Hindlimb muscle (tissue), 1 donor: Measurements from ENCODE around the gene MAP1LC3A. TPM values are rescaled to one million over a fixed set of nuclear protein-coding genes. Genes with fewer than 3 reads are reported as not detected.

ENCODE experiments used
- DNase-seq: peaks from one replicate; pipeline ENCODE4 v3.0.0-alpha.2; 2013
- polyA plus RNA-seq: library from polyadenylated mRNA; unstranded; fragments of 120-200 nt; gene quantifications from one replicate; pipeline ENCODE4 v1.2.1, GENCODE V29; 2013; ENCODE audit not compliant: insufficient read length

The MAP1LC3A gene
- polyA plus RNA-seq, 1 donor = 23.0 TPM

DNA sequence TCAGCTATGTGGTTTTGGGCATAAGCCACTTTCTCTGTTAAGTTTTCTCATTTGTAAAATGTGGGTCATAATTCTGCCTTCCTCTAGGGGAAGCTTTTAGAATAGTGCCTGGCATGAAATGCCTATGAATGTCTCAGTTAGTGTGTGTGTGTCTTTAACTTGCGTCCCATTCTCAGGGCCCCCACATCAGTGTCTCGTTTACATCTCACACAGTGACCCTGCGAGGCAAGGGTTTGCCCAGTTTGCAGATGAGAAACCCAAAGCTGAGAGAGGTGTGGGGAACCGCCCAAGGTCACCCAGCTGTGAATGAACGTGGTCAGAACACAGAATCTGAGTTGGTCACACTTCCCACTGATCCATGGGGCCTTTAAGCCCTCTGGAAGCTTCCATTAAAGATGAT is 28.2 kb upstream of the MAP1LC3A start:
- no peak for DNase-seq

DNA sequence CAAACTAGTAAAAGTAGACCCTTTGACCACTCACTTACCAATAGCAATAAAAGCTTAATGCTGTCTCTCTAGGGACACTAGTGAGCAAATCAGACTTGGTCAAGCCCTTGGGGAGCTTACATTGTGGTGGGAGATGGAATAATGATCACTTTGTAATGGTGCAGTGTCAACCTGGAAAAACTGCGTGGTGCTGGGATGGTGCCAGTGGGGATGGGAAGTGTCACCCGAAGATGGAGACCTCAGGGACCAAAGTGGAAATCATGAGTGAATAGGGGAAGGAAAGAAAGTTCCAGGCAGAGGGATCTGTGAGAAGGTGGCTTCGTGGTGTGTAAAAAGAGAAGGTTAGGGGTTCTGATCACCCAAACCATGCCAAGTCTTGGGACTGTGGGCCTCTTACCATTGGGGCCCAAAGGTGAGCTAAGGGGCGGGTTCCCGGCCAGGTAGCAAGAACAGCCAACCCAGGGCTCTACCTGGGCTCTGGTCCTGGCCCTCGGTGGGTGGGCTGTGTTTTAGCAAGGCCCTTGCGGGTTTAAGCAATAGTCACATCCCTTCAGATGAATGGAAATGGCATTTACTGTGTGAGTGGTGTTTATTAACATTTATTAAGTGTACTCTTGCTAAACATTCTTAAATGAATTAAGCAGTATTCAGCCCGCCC is 26.8 kb upstream of the MAP1LC3A start:
- DNase-seq = no peak

DNA sequence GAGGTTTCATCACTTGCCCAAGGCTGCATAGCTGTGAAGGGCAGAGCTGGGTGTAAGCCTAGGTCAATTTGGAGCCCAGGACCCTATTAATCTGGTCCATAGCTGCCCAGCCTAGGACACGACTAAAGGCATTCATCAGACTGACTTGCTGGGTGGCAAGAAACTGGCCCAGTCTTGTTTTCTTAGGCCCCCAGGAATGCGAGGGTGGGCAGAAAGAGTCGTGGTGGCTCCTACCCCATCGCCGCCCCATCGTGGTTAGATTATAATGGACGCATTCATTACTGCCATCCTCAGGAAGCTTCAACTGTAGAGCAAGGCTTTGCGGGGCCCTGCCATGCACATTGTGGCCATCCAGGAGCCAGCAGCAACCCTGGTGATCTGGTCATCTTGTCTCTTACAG is 26.2 kb upstream of the MAP1LC3A start:
- DNase-seq = no peak

DNA sequence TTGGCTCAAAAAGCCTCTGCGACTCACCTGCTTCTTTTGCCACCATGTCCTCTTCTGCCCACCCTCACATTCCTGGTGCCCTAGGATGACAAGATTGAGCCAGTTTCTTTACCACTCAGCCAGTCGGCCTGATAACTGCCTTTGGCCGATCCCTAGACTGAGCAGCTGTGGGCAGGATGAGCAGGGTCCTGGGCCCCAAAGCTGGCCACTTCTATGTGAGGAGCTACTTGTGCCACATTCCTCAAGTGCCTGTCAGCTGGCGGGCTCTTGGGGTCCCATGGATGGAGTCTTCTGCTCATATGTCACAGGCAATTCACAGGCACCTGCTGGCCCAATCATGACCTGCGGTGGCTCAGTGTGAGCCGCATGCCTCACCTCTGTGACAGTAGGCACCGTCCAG is 25.8 kb upstream of the MAP1LC3A start:
- no peak for DNase-seq

DNA sequence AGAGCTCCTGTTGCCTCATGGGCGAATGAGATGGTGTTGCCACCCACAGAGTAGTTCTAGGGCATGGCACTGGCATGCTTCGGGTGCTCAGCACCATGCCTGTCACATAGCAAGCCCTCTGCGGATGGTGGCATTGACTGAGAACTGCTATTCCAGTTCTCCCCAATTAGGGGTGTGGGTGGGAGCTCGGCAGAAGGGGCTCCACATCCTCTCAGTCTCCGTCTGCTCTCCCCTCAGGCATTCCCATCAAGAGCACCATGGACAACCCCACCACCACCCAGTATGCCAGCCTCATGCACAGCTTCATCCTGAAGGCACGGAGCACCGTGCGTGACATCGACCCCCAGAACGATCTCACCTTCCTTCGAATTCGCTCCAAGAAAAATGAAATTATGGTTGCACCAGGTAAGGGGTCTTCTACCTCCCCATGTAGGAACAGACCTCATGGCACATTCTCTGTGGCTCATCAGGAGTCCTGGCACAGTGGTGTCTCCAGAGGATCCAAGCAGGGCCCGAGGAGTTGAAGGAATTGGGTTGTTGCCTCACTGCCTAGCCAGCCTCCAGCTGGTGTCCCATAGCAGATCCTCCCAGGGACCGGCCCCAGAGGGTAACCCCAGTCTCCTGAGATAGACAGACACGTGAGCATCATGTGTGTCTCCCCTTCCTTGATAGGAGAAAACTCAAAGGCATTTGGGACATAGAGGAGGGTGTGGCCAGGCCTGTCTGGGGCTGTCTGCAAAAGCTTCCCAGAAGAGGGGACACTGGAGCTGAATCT is 23.9 kb upstream of the MAP1LC3A start:
- DNase-seq = no peak

DNA sequence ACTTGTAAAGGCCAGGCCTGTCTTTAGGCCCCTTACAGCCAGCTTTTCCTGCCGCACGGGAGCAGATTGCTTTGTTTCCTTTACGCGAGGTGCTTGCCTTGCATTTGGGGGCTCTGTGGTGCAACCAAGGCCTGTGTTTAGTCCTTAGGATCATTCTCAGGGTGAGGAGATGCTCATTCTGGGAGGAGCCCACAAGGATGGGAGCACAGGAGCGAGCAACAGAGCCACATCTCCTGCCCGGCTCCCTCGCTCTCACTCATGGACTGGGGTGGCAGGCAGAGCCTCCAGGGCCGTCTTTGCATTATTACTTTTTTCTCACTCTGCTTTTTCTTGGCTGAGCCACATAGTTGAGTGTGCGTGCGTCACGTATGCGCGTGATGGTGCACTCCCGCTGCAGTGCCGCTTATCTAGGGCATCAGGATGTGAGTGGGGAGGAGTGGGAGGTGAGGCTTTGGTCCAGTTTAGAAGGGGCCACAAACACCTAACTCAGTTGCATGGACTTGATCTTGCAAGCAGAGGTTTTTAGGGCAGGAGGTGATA is 23.1 kb upstream of the MAP1LC3A start:
- DNase-seq = no peak

DNA sequence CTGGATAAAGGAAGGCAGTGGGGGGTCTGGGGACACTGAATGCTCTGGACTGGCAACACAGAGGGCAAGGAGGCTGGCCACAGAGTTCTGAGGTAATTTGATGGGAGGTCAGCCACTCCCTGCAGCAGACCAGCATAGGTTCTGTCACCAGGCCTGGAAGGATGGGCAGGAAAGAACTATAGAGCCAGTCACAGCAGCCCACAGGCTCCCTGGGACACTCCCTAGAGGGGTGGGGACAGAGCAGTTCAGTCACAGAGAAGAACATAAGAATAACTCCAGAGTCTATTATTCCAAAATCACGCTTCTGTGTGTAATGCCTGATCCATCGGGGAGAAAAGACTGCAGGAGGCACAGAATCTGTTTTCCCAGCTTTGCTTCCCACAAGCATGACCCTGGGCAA is 22.7 kb upstream of the MAP1LC3A start:
- DNase-seq = no peak

DNA sequence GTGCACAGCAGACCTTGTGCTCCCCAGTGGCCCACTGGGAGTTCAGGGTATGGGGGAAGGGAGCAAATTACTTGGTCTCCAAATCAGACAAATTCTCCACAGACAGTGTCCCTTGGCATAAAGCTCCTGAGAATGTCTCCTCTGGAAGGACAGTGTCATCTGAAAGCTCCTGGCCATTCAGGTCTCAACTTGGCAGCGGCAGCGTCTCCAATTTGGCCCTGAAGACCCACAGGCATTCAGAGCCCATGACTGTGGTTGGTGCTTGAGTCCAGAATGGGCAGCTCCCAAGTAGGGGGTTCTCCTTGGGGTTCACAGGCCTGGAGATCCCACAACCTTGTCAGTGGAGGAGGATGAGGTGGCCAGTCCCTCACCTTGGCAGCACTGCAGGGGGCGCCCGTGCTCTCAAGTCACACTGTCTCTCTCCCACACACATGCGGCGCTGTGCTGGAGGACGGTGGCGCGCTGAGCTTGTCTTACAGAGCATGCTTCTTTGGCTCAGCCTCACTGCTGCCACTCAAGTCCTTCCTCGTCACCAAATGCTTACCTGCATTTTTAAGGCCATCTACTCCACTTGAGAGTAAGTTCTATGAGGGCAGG is 21.6 kb upstream of the MAP1LC3A start:
- DNase-seq = no peak

DNA sequence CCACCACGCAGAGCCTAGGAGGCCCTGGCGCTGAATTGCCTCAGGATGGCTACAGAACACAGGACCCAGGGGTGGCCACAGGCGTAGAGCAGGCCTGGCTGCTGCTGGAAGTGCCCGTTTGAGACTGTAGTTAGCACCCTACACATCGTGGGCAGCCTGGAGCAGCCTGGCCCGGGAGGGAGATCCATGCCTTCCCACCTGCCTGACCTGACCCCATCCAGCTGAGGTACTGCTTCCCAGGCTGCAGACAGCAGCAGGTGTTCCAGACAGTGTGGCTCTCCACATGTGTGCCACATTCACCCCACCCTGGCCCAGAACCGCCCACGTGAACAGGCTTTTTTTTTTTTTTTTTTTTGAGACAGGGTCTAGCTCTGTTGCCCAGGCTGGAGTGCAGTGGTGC is 20.9 kb upstream of the MAP1LC3A start:
- no peak for DNase-seq

DNA sequence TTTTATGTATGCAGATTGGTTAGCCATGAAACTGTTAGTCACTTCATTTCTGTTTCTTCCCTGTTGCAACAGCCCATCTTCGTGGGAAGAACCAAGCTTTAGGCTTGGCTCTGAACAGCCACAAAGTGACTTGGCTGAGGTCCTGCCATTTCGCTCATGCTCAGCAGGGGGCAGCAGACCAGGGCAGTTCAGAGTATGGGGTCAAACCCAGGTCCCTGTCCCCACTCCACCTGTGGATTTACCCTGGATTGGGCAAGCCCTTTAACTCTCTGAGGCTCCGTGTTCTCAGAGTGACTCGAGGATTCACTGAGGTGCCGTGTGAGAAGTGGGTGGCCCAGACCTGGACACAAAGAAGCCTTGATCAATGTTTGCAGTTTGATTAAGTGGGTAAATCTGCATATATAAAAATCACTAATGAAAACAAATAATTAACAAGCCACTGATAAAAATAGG is 19.8 kb upstream of the MAP1LC3A start:
- no peak for DNase-seq

DNA sequence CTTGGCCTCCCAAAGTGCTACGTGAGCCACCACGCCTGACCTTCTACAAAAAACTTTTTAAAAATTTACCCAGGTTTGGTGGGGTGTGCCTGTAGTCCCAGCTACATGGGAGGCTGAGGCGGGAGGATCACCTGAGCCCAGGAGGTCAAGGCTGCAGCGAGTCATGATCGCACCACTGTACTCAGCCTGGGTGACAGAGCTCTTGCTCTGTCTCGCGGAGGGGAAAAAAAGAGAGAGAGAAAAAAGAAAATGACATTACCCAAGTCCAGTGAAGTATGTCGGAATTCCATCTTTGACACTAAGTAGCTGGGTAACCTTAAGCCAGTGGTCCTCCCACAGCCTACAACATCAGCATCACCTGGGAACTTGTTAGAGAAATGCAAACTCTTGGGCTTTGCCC is 18.8 kb upstream of the MAP1LC3A start:
- no peak for DNase-seq

DNA sequence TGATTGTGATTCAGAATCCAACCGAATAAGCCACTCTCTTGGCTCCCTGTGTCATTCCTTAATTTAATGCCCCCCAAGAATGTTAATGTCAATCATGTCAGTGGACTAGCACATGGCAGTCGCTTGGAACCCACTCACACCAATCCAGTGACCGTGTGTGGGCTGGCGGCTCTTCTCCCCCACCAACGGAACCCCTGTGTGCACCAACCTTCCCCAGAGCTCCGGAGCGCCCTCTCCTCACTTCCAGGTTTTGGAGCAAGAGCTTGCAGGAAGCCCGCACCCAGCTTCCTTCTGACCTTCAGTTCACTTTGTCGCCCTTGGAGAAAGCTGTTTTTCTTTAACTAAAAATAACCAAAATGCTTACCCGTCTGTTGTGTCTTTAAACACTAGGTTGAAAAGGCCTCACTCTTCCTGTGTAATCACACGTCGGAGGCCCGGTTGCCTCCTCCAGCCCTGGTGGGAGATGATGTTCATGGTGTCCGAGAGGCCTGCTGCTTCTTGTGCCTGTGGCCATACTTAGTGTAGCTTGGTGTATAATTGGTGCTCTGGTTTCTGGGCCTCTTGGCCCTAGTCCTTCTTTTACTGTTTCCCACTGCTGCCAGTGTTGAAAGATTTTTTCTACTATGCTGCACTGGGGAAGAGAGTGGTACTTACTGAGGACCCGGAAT is 17.8 kb upstream of the MAP1LC3A start:
- DNase-seq = no peak

DNA sequence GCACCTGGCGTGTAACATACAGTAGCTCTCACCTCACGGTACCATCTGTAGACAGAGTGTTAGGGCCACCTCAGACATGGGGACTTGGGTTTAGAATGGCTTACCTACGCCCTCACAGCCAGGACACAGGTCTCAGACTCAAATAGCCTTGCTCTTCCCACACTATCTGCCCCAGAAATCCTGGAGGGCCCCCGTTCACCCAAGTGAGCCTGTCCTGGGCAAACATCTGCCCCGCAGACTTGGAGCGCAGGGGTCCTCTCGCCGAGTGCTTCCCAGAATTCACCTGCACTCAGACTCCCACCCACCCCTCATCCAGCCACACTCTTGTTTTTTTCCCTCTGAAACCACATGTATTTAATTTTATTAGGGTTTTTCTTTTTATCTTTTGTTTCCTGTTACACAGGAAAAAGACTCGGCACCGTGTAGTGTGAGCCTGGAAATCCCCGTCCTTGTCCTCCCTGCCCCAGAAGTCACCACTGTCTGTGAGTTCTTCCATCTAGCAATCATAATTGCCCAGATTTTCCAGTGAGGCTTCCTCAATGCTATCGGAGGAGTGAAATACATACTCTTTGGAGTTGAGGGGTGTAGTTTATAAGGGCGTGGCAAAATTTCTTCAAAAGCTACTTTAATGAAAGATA is 17.1 kb upstream of the MAP1LC3A start:
- no peak for DNase-seq

DNA sequence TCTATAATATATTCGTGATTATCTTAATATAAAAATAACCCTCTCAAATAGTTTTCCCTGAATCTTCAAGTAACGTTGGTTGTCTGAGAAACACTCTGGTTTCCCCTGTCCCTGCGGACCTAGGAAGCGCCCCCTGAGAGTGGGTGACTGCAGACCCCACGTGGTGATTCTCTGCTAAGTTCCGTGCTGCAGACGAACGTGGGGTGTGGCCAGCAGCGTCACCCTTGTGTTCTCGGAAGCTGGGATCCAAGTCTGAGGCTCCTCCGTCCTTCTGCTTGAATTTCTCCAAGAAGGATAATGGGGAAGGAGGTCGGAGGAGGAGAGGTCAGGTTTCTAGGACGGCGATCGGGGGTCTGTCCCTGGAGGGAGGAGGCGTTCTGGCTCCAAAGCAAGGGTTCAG is 16.6 kb upstream of the MAP1LC3A start:
- DNase-seq = no peak

DNA sequence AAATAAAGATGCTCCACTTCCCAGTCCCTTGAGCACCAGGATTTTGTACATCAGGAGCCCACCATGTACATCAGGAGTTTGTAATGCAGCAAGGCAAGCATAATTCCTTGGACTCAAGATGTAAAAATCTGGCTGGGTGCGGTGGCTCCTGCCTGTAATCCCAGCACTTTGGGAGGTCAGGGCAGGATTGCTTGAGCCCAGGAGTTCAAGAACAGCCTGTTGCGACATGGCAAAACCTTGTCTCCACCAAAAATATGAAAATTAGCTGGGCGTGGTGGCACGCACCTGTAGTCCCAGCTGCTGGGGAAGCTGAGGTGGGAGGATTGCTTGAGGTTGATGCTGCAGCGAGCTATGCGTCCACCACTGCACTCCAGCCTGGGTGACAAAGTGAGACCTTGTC is 16.1 kb upstream of the MAP1LC3A start:
- no peak for DNase-seq

DNA sequence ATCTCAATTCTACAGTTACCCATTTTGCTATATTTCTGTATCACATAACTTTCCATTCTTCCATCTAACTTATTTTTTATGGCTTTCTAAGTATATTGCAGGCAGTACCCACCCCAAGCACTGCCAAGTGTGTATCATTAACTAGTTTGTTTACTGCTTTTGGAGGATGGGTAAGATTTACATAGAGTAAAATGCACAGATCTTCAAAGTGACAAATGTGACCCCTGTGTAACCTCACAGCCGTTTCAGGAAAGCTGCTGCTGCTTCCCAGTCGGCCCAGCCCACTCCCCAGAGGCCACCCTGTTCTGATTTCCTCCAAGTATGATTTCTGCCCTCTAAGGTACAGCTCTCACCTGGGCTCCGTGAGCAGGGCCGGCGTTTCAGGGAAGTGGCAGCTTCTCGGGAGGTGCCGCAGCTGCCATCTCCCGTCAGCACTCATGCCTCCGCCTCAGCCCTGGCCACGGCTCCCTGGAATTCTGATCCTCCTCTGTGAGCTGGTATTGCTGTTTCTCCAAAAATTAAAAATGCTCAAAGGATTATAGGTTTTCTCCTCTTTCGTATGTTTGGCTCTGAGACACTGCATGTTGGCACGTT is 15.0 kb upstream of the MAP1LC3A start:
- DNase-seq = no peak

DNA sequence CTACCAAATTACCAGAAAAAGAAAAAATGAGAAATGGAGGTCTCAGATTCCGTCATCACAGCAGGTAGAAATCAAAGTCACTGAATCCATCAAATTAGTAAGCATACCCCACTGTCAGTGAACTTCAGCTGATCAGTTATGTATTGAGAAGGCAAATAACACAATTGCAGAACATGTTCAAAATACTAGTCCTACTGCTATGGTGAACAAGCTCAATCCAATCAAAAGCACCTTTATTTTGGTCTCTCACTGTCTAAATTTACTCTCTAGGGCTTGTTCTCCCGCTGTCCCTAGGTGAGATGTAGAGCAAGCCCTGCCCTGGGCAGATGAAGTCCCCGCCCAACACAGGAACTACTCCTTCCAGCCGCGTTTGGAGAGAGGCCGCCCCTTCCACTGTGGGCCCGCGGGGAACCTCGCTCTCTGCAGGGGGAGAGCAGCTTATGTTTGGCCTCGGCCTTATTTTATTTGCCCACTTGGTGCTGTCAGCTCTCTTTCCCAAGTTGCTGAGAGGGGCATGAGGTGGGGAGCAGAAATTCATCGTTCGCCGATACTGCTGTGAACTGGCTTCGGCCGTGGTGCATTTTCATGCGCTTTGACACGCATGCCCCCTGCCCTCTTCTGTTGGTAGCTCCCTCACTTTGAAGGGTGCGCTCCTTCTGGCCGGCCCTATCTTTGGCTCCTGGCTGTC is 14.3 kb upstream of the MAP1LC3A start:
- DNase-seq = no peak

DNA sequence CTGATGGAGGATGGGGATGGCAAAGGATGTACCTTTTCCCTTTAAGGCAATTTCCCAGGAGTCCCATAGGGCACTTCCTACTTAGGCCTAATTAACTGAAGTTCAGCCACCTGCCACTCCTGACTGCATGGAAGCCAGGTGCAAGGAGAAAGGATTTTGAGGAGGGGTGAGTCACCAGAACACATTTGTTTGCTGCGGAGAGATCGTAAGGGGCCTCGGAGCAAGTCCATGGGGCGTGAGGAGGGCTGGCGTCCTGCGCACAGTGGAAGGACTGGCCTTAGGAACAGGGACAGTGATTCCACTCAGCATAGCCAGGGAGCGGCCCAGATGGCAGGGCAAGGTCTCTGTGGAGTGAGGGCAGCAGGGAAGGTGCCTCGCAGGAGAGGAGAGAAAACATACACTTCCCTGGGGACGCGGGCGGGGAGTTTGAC is 11.8 kb upstream of the MAP1LC3A start:
- DNase-seq = no peak

DNA sequence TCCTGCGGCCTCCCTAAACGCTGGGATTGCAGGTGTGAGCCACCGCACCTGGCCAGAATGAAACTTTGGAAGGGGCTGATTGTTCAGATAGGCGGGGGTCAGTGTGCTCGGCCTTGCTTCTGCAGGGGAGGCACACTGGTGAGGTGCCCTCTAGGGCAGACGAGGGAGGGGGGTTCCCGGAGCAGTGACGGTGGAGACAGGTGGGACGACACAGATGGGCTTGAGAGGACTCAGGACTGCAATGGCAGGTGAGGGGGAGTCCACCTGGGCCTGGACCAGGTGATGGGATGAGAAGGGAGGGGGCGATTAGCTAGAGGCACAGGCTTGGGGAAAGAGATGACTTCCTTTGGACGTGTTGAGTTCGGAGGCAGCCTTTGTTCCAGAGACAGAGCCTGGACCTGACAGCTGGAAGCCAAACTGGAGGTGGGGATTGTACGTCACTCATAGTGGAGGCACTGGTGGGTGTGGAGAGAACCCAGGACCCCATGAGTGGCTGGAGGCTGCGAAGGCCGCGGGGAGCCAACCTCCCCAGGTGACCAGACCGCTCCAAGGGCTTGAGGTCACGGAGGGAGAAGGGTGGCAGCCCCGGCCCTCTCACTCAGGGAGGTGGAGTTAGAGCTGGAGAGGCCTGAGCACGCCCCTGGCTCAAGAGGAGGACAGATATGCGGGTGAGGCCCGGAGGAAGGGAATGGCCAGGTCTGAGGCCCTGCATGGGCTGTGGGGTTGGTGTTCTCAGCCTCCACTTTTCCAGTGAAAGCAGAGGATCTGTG is 10.5 kb upstream of the MAP1LC3A start:
- DNase-seq = no peak

DNA sequence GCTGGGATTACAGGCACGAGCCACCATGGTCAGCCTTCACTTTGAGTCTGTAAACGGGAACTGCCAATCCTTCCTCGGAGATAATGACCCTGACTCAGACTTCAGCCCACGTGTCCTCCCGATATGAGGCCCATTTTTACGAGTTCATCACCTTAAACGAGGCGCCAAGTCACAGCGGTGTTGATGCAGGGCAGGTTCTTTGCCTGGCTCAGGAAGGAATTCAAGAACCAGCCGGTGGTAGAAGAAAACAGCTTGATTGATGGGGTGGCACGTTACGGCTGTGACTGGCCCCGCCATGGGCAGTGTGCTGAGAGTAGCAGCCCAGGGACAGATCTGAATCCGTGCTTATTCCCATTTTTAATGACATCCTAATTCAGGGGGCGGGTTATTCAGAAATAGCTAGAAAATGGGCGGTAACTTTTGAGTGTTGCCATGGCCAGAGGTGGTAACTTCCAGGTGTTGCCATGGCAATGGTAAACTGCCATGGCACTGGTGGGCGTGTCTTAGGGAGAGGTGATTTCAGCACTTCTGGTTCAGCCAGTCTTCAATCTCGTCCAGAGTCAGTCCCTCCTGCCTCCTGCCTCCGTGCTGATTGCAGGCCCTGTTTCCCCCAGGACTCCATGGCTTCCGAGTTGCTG is 9.1 kb upstream of the MAP1LC3A start:
- DNase-seq = no peak
